NB4 (cell line): ENCODE data around the gene TSPAN15.

Experiments
- DNase-seq: peaks from one replicate; pipeline ENCODE4 v3.0.0; 2010; ENCODE audit warnings: low read depth
- H3K4me3 ChIP-seq: one replicate; pipeline ENCODE4 v1.5.1; 2011; ENCODE audit warnings: mild to moderate bottlenecking, low read depth, low read length, moderate library complexity
- MYC ChIP-seq: IDR thresholded peaks from 2 replicates; pipeline ENCODE4 v1.6.1; 2011; ENCODE audit warnings: low read depth, low read length
- POLR2A ChIP-seq: IDR thresholded peaks from 2 replicates; pipeline ENCODE4 v1.6.1; 2011; ENCODE audit warnings: mild to moderate bottlenecking; ENCODE audit not compliant: insufficient read length; ENCODE audit errors: extremely low read depth
- TF ChIP-seq, protein P1 (sequence below): IDR thresholded peaks from 2 replicates; pipeline ENCODE4 v1.6.1; 2011; ENCODE audit warnings: low read depth, low read length
- TF ChIP-seq, protein P2 (sequence below): IDR thresholded peaks from one replicate; pipeline ENCODE4 v1.5.1; 2012; ENCODE audit warnings: low read depth, low read length

Gene TSPAN15

GRCh38 chr10:69415049-69415448 is 36.2 kb upstream of the TSPAN15 start:
- no peak for DNase-seq
- H3K4me3 ChIP-seq, result no peak overlapping the region
- no peak for TF ChIP-seq MYC
- TF ChIP-seq POLR2A, result no peak
- TF ChIP-seq, protein P1, sequence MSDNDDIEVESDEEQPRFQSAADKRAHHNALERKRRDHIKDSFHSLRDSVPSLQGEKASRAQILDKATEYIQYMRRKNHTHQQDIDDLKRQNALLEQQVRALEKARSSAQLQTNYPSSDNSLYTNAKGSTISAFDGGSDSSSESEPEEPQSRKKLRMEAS, result no peak
- TF ChIP-seq, protein P2, sequence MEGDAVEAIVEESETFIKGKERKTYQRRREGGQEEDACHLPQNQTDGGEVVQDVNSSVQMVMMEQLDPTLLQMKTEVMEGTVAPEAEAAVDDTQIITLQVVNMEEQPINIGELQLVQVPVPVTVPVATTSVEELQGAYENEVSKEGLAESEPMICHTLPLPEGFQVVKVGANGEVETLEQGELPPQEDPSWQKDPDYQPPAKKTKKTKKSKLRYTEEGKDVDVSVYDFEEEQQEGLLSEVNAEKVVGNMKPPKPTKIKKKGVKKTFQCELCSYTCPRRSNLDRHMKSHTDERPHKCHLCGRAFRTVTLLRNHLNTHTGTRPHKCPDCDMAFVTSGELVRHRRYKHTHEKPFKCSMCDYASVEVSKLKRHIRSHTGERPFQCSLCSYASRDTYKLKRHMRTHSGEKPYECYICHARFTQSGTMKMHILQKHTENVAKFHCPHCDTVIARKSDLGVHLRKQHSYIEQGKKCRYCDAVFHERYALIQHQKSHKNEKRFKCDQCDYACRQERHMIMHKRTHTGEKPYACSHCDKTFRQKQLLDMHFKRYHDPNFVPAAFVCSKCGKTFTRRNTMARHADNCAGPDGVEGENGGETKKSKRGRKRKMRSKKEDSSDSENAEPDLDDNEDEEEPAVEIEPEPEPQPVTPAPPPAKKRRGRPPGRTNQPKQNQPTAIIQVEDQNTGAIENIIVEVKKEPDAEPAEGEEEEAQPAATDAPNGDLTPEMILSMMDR, result no peak

- TF ChIP-seq MYC (no peak), POLR2A (no peak)
- TF ChIP-seq, protein P2, result no peak
- TF ChIP-seq, protein P1, result no peak
- no peak for DNase-seq
- H3K4me3 ChIP-seq, result no peak overlapping the region
Observed at GRCh38 chr10:69415951-69416350, 35.3 kb upstream of the TSPAN15 start.

DNA sequence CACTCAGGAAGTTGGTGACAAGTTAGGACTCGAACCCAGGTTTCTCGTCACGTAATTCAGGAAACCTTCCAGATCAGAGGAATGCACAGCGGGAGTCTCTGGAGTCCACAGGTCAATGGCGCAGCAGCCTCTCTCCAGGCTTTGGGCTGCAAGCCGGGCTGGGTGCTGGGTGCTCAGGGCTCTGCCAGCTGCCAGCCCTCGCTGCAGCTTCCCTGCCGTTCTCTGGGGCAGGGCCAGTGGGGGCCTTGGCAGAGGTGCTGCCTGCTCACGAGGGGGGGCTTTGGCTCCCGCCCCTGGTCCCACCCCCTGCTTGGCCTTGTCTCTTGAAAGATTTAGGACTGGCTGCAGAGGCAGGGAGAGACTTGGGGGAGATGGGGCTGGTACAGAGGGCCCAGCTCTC is 34.6 kb upstream of the TSPAN15 start, which contains the start of gene TACR2:
TSS of gene TACR2 (minus strand) at position 224 of the 400 bp plus-strand sequence. CDS start 595 bp downstream, outside the sequence.
- no peak within 1 kb of the TSS for H3K4me3 ChIP-seq
- no peak for TF ChIP-seq POLR2A
- TF ChIP-seq, protein P1, result no peak
- no peak for TF ChIP-seq MYC
- TF ChIP-seq, protein P2, result no peak
- no peak for DNase-seq

DNA sequence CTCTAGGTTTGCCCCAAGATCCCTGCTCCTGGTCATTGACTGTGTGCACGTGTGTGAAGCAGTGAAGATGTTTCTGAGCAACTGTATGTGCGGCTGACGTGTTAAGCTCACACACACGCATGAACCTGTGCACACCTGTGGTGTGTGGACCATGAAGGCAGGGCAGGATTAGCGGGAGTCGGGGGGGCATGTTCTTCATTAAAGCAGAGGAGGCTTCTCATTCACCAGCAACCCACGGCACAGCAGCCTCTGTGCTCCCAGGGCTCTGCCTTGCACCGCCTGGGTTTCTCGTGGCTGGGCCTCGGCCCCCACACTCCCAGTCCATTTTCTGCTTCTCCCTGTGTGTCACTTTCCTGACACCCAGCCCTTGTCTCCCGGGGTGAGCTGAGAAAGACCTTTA is 33.7 kb upstream of the TSPAN15 start:
- no peak for DNase-seq
- TF ChIP-seq, protein P1, result no peak
- TF ChIP-seq, protein P2, result no peak
- TF ChIP-seq MYC, result no peak
- TF ChIP-seq POLR2A, result no peak
- H3K4me3 ChIP-seq, result no peak overlapping the region

DNA sequence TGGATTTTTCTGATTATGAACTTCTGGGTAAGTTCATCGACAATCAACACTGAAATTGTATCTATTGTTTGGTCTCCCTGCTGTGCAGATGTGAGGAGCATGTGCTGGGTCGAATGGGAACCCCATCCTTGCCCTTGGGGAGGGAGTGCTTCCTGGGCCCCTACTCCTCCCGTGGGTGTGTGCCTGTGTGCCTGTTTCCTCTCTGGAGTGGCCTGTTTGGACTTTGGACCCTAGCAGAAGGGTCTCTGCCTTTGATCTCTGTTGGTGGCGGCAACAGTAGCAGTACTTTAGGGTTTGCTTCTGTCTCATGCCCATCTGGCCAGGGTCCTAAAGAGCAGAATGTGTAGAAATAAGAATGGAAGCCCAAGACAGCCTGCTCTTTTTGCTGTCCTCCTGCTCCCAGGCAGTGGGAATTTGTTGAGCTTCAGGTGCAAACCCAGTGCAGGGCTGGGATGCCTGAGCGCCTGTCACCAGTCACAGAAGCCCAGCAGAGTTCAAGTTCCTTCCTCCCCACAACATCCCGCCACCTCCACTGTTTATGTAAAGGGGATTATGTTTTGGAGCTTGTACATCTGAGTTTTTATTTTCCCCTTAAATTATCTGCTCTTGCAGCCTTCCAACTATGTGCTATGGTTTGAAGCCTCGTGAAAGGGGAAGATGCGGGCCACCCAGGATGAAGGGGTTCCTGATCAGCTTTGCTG is 33.1 kb upstream of the TSPAN15 start:
- DNase-seq, result no peak
- no peak overlapping the region for H3K4me3 ChIP-seq
- TF ChIP-seq, protein P2, result no peak
- TF ChIP-seq MYC, result no peak
- TF ChIP-seq, protein P1, result no peak
- no peak for TF ChIP-seq POLR2A

GRCh38 chr10:69419096-69419743 is 32.0 kb upstream of the TSPAN15 start:
- TF ChIP-seq MYC, result no peak
- H3K4me3 ChIP-seq, result no peak overlapping the region
- DNase-seq, result no peak
